GM12878 (cell line): Measurements from ENCODE around the gene CHAT. TPM values are rescaled to one million over a fixed set of nuclear protein-coding genes. Genes with fewer than 3 reads are reported as not detected.

Experiments used
- ATAC-seq: fragments of 200-7000 bp; cut with Tn5 transposase; 3 replicates; pipeline ENCODE4 v1.9.1; 2020; ENCODE audit warnings: mild to moderate bottlenecking, moderate library complexity
- BruUV-seq: library from RNA; stranded (reverse); fragments of 400-500 nt; replicated peaks from 2 replicates; lab custom pipeline; 2021; lab: Mats Ljungman, UMichigan
- CTCF ChIA-PET: fragments of 300-600 bp; sonication (Branson Sonifier 250); formaldehyde crosslinking; extraction: SDS; loops from one replicate; lab custom pipeline; 2021; ENCODE audit warnings: inconsistent platforms; lab: Yijun Ruan, JAX
- POLR2A ChIA-PET: fragments of 350-600 bp; formaldehyde crosslinking; extraction: SDS; loops from one replicate; lab custom pipeline; 2021; ENCODE audit warnings: inconsistent platforms; lab: Charles Lee
- RAD21 ChIA-PET: fragments of 300-600 bp; sonication (Branson Sonifier 250); formaldehyde crosslinking; loops from one replicate; lab custom pipeline; 2023; ENCODE audit warnings: antibody characterized with exemption; ENCODE audit not compliant: unreplicated experiment; lab: Charles Lee
- SMC1A ChIA-PET: fragments of 300-600 bp; sonication (Branson Sonifier 250); formaldehyde crosslinking; loops from one replicate; lab custom pipeline; 2023; ENCODE audit not compliant: unreplicated experiment, uncharacterized antibody; lab: Charles Lee
- DNase-seq: peaks from one replicate; pipeline ENCODE4 v3.0.0-alpha.2; 2011; ENCODE audit warnings: low read depth, low spot score
- FAIRE-seq: peaks from 3 replicates; lab custom pipeline; 2011; peaks lifted over from hg19 to GRCh38; lab: Jason Lieb, UNC
- H2AFZ ChIP-seq: 2 replicates; pipeline ENCODE4 v1.6.0; 2011; ENCODE audit warnings: low read depth, low read length, control low read depth; ENCODE audit not compliant: control insufficient read depth
- H3K27ac ChIP-seq: 2 replicates; pipeline ENCODE4 v1.5.1; 2011; ENCODE audit warnings: control low read depth; ENCODE audit not compliant: control insufficient read depth, insufficient read depth
- H3K27me3 ChIP-seq, 2 experiments: replicated peaks in 1 of 2; 2 replicates each; pipeline versions ENCODE4 v1.6.0 to v1.6.1; 2011; ENCODE audit warnings: low read length in 1 of 2; ENCODE audit not compliant: control insufficient read depth in 2 of 2, insufficient read depth in 2 of 2
- H3K36me3 ChIP-seq, 2 experiments: 2 replicates each; pipeline ENCODE4 v1.5.1; 2011; ENCODE audit warnings: low read length in 1 of 2; ENCODE audit not compliant: control insufficient read depth in 2 of 2, insufficient read depth in 2 of 2
- H3K4me1 ChIP-seq: 2 replicates; pipeline ENCODE4 v1.6.1; 2011; ENCODE audit warnings: mild to moderate bottlenecking, low read length, moderate library complexity, mixed read lengths; ENCODE audit not compliant: control insufficient read depth, insufficient read depth
- H3K4me2 ChIP-seq: 2 replicates; pipeline ENCODE4 v1.6.0; 2011; ENCODE audit warnings: control low read depth; ENCODE audit not compliant: control insufficient read depth, insufficient read depth
- H3K4me3 ChIP-seq: fragments of 200-600 bp; sonication (generic); 2 replicates; pipeline ENCODE4 v1.5.1; 2016
- H3K79me2 ChIP-seq: 2 replicates; pipeline ENCODE4 v1.6.0; 2011; ENCODE audit warnings: low read length; ENCODE audit not compliant: control insufficient read depth, insufficient read depth
- H3K9ac ChIP-seq: 2 replicates; pipeline ENCODE4 v1.8.0; 2011; ENCODE audit warnings: low read length, control low read depth, mixed read lengths; ENCODE audit not compliant: control insufficient read depth, insufficient read depth
- H3K9me3 ChIP-seq: replicated peaks from 3 replicates; pipeline ENCODE4 v1.5.1; 2011; ENCODE audit warnings: mild to moderate bottlenecking, low read length; ENCODE audit not compliant: control insufficient read depth, insufficient read depth
- H4K20me1 ChIP-seq: 2 replicates; pipeline ENCODE4 v1.6.0; 2011; ENCODE audit not compliant: control insufficient read depth, insufficient read depth
- CBX3 ChIP-seq: fragments of 200-600 bp; sonication (generic); IDR thresholded peaks from 2 replicates; pipeline ENCODE4 v1.6.1; 2016; ENCODE audit warnings: low read depth, borderline replicate concordance
- CEBPB ChIP-seq, 2 experiments: fragments of 150-350 bp in 1 of 2; IDR thresholded peaks; 2 replicates each; pipeline ENCODE4 v1.6.1; 2012 to 2014; ENCODE audit warnings: low read depth in 2 of 2, low read length in 2 of 2, borderline replicate concordance in 1 of 2, inconsistent platforms in 1 of 2
- E4F1 ChIP-seq: fragments of 450-650 bp; IDR thresholded peaks from 2 replicates; pipeline ENCODE4 v1.6.1; 2018; ENCODE audit warnings: borderline replicate concordance, mild to moderate bottlenecking; ENCODE audit not compliant: partially characterized antibody
- EP300 ChIP-seq, 2 experiments: fragments of 150-350 bp in 1 of 2; IDR thresholded peaks; 2 replicates each; pipeline ENCODE4 v1.6.1; 2011 to 2012; ENCODE audit warnings: low read depth in 2 of 2, low read length in 2 of 2, borderline replicate concordance in 1 of 2, improper control_type of control experiment in 1 of 2, inconsistent platforms in 1 of 2; ENCODE audit not compliant: control insufficient read depth in 1 of 2
- GABPA ChIP-seq: IDR thresholded peaks from 2 replicates; pipeline ENCODE4 v1.6.1; 2014; ENCODE audit warnings: antibody characterized with exemption, low read depth, mild to moderate bottlenecking, inconsistent platforms
- HDGF ChIP-seq: fragments of 450-650 bp; IDR thresholded peaks from 2 replicates; pipeline ENCODE4 v1.6.1; 2016; ENCODE audit warnings: antibody characterized with exemption
- MAX ChIP-seq: IDR thresholded peaks from 2 replicates; pipeline ENCODE4 v1.6.1; 2012; ENCODE audit warnings: low read depth, low read length, improper control_type of control experiment
- RB1 ChIP-seq: fragments of 450-650 bp; formaldehyde crosslinking; IDR thresholded peaks from 2 replicates; pipeline ENCODE4 v1.6.1; 2017; ENCODE audit warnings: mild to moderate bottlenecking, borderline replicate concordance
- TBL1XR1 ChIP-seq: IDR thresholded peaks from 2 replicates; pipeline ENCODE4 v1.6.1; 2012; ENCODE audit warnings: low read depth, low read length, improper control_type of control experiment
- WGBS: methylation state at CpG from one replicate; pipeline ENCODE4 v1.1.6; 2016; ENCODE audit warnings: low lambda C conversion rate; ENCODE audit not compliant: insufficient replicate concordance, insufficient coverage; ENCODE audit errors: missing lambda C conversion rate; 5-methylcytosine and 5-hydroxymethylcytosine counted together
- in situ Hi-C: fragments of 300-500 bp; cut with MboI; formaldehyde crosslinking; loops from 9 replicates; pipeline ENCODE4 v1.14.3; 2018; ENCODE audit warnings: mixed read lengths
- intact Hi-C: fragments of 100-400 bp; cut with micrococcal nuclease; formaldehyde crosslinking; loops from one replicate; pipeline ENCODE4 v1.14.2; 2022; ENCODE audit not compliant: unreplicated experiment
- polyA plus RNA-seq, 11 experiments: library from polyadenylated mRNA; depleted of rRNA in 4 of 11; unstranded in 6 of 11; stranded (reverse) in 5 of 11; fragments of >200 nt; fragmentation: Nextera tagmentation in 4 of 11; fragmentation: Illumina TruSeq in 1 of 11; extraction: Ambion mirVana in 4 of 11; extraction: Trizol in 1 of 11; gene quantifications; 1 replicate in 1 of 11; 2 replicates in 10 of 11; pipeline versions ENCODE4 v1.2.1 to v1.2.3, GENCODE V29; 2011 to 2016; ENCODE audit warnings: inconsistent platforms in 2 of 11, missing spikeins in 2 of 11, low read depth in 1 of 11
- total RNA-seq, 4 experiments: library from RNA; depleted of rRNA in 3 of 4; stranded (reverse); fragments of >200 nt in 3 of 4; fragmentation: Illumina TruSeq in 1 of 4; extraction: Trizol in 1 of 4; gene quantifications; 2 replicates each; pipeline versions ENCODE4 v1.2.1 to v1.2.3, GENCODE V29; 2013 to 2021
- TF ChIP-seq, protein P1 (sequence below): fragments of 450-650 bp; IDR thresholded peaks from 2 replicates; pipeline ENCODE4 v1.6.1; 2016; ENCODE audit warnings: mild to moderate bottlenecking
- TF ChIP-seq, protein P2 (sequence below): IDR thresholded peaks from 2 replicates; pipeline ENCODE4 v1.6.1; 2012; ENCODE audit warnings: low read depth, low read length, improper control_type of control experiment

The CHAT gene
- total and polyA plus RNA-seq, 10 of the 15 experiments (the other 5 are each of a cell fraction or from before 2014, with no cell fraction given), result not detected

GRCh38 chr10:49569031-49569631, 44.7 kb upstream of the CHAT start:
- Histone ChIP-seq H4K20me1 (no peaks in the 10 kb centered on the region), H3K27me3 (no peaks in the 10 kb centered on the region), H3K4me1 (no peaks in the 10 kb centered on the region), H3K36me3 (no peaks in the 10 kb centered on the region), H3K4me3 (no peak overlapping the region), H3K9ac (no peak overlapping the region), H3K27ac (peak overlapping the region; percentile 12; the same call in 1 of the 2 replicates), H3K9me3 (peaks cover 2% of the 10 kb centered on the region; the same call in 2 of the 3 replicates), H3K79me2 (no peaks in the 10 kb centered on the region), H2AFZ (no peak overlapping the region), H3K4me2 (peak overlapping the region; percentile 30; the same call in 1 of the 2 replicates)
- FAIRE-seq, result no peak
- POLR2A ChIA-PET, result no interaction called here
- no peak for TF ChIP-seq RB1
- TF ChIP-seq MAX, result no peak
- TF ChIP-seq GABPA, result no peak
- TF ChIP-seq TBL1XR1, result no peak
- TF ChIP-seq, protein P1, sequence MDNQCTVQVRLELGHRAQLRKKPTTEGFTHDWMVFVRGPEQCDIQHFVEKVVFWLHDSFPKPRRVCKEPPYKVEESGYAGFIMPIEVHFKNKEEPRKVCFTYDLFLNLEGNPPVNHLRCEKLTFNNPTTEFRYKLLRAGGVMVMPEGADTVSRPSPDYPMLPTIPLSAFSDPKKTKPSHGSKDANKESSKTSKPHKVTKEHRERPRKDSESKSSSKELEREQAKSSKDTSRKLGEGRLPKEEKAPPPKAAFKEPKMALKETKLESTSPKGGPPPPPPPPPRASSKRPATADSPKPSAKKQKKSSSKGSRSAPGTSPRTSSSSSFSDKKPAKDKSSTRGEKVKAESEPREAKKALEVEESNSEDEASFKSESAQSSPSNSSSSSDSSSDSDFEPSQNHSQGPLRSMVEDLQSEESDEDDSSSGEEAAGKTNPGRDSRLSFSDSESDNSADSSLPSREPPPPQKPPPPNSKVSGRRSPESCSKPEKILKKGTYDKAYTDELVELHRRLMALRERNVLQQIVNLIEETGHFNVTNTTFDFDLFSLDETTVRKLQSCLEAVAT, result no peak
- TF ChIP-seq HDGF, result no peak
- TF ChIP-seq CEBPB (IDR thresholded peaks at IDR 0.05; ENCODE audit: borderline replicate concordance in 1 of 2, low read depth in 2 of 2, low read length in 2 of 2), result no peak
- TF ChIP-seq, protein P2, sequence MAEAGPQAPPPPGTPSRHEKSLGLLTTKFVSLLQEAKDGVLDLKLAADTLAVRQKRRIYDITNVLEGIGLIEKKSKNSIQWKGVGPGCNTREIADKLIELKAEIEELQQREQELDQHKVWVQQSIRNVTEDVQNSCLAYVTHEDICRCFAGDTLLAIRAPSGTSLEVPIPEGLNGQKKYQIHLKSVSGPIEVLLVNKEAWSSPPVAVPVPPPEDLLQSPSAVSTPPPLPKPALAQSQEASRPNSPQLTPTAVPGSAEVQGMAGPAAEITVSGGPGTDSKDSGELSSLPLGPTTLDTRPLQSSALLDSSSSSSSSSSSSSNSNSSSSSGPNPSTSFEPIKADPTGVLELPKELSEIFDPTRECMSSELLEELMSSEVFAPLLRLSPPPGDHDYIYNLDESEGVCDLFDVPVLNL, result no peak
- no peak for TF ChIP-seq E4F1
- TF ChIP-seq CBX3, result no peak
- TF ChIP-seq EP300 (IDR thresholded peaks at IDR 0.05; ENCODE audit: borderline replicate concordance in 1 of 2, control insufficient read depth in 1 of 2, low read depth in 2 of 2, low read length in 2 of 2), result no peak
- RAD21 ChIA-PET, result no interaction called here
- in situ Hi-C loops (no loop called here), intact Hi-C loops (no loop called here)
- SMC1A ChIA-PET, result no interaction called here
- CTCF ChIA-PET, result no interaction called here
- ATAC-seq, result no peak
- no TSS peak for BruUV-seq
- WGBS, result 2% methylated on average over 3 of the region's 3 CpGs
- no peak for DNase-seq
